H9 (cell line): ENCODE data around the gene GPR107. TPM values are rescaled to one million over a fixed set of nuclear protein-coding genes. Genes with fewer than 3 reads are reported as not detected.

ENCODE experiments used
- DNase-seq: peaks from one replicate; pipeline ENCODE4 v3.0.0-alpha.2; 2017
- H2AFZ ChIP-seq: one replicate; pipeline ENCODE4 v1.6.1; 2013; ENCODE audit warnings: mild to moderate bottlenecking, low read length, control low read depth, moderate library complexity
- H2AK5ac ChIP-seq: 2 replicates; pipeline ENCODE4 v1.6.1; 2013; ENCODE audit warnings: low read length, control low read depth, mixed read lengths; ENCODE audit not compliant: insufficient read length
- H2BK120ac ChIP-seq: one replicate; pipeline ENCODE4 v1.6.1; 2013; ENCODE audit warnings: low read depth, mild to moderate bottlenecking, low read length, control low read depth, inconsistent platforms; ENCODE audit not compliant: poor library complexity, severe bottlenecking
- H2BK12ac ChIP-seq: 2 replicates; pipeline ENCODE4 v1.6.1; 2013; ENCODE audit warnings: low read length, control low read depth, mixed read lengths, low read depth; ENCODE audit not compliant: insufficient read length
- H2BK15ac ChIP-seq: 2 replicates; pipeline ENCODE4 v1.6.1; 2013; ENCODE audit warnings: low read depth, low read length, control low read depth
- H2BK20ac ChIP-seq: one replicate; pipeline ENCODE4 v1.6.1; 2013; ENCODE audit warnings: low read depth, mild to moderate bottlenecking, low read length, control low read depth, inconsistent platforms; ENCODE audit not compliant: poor library complexity, severe bottlenecking
- H2BK5ac ChIP-seq: 2 replicates; pipeline ENCODE4 v1.6.1; 2013; ENCODE audit warnings: low read length, control low read depth, mixed read lengths; ENCODE audit not compliant: insufficient read length
- H3K14ac ChIP-seq: 2 replicates; pipeline ENCODE4 v1.6.1; 2013; ENCODE audit warnings: low read length, control low read depth; ENCODE audit not compliant: insufficient read depth
- H3K18ac ChIP-seq: 2 replicates; pipeline ENCODE4 v1.6.1; 2013; ENCODE audit warnings: low read depth, mild to moderate bottlenecking, mixed read lengths, low read length, control low read depth; ENCODE audit not compliant: insufficient read length
- H3K23ac ChIP-seq: 2 replicates; pipeline ENCODE4 v1.6.1; 2013; ENCODE audit warnings: low read length, control low read depth, mixed read lengths, low read depth; ENCODE audit not compliant: insufficient read length
- H3K23me2 ChIP-seq: 2 replicates; pipeline ENCODE4 v1.6.1; 2013; ENCODE audit warnings: low read depth, mild to moderate bottlenecking, mixed read lengths, low read length, control low read depth; ENCODE audit not compliant: insufficient read length, poor library complexity, severe bottlenecking
- H3K27ac ChIP-seq: 2 replicates; pipeline ENCODE4 v1.5.1; 2013; ENCODE audit warnings: low read length, control low read depth, mixed read lengths, low read depth; ENCODE audit not compliant: insufficient read length
- H3K27me3 ChIP-seq: 2 replicates; pipeline ENCODE4 v1.6.1; 2013; ENCODE audit warnings: low read length, control low read depth, inconsistent platforms; ENCODE audit not compliant: insufficient read depth
- H3K4ac ChIP-seq: 2 replicates; pipeline ENCODE4 v1.6.1; 2013; ENCODE audit warnings: low read depth, mild to moderate bottlenecking, control low read depth, inconsistent platforms, low read length, moderate library complexity
- H3K4me1 ChIP-seq: 2 replicates; pipeline ENCODE4 v1.6.1; 2013; ENCODE audit warnings: low read length, control low read depth, inconsistent platforms; ENCODE audit not compliant: insufficient read depth
- H3K4me2 ChIP-seq: 2 replicates; pipeline ENCODE4 v1.6.1; 2013; ENCODE audit warnings: low read length, control low read depth, mixed read lengths; ENCODE audit not compliant: insufficient read length, insufficient read depth
- H3K56ac ChIP-seq: 2 replicates; pipeline ENCODE4 v1.6.1; 2013; ENCODE audit warnings: low read depth, mild to moderate bottlenecking, mixed read lengths, low read length, control low read depth; ENCODE audit not compliant: insufficient read length
- H3K79me1 ChIP-seq: 2 replicates; pipeline ENCODE4 v1.6.1; 2013; ENCODE audit warnings: low read depth, mild to moderate bottlenecking, moderate library complexity, low read length, control low read depth, inconsistent platforms; ENCODE audit not compliant: insufficient read depth, poor library complexity, severe bottlenecking
- H3K79me2 ChIP-seq: 2 replicates; pipeline ENCODE4 v1.6.1; 2013; ENCODE audit warnings: low read length, control low read depth, inconsistent platforms; ENCODE audit not compliant: insufficient read depth
- H3K9ac ChIP-seq: 2 replicates; pipeline ENCODE4 v1.6.1; 2013; ENCODE audit warnings: low read length, control low read depth, mixed read lengths; ENCODE audit not compliant: insufficient read length; ENCODE audit errors: extremely low read depth
- H3K9me3 ChIP-seq: one replicate; pipeline ENCODE4 v1.6.1; 2013; ENCODE audit warnings: low read depth, low read length, inconsistent platforms; ENCODE audit not compliant: control insufficient read depth
- H3T11ph ChIP-seq: one replicate; pipeline ENCODE4 v1.6.1; 2013; ENCODE audit warnings: mild to moderate bottlenecking, low read length, control low read depth, inconsistent platforms
- H4K20me1 ChIP-seq: one replicate; pipeline ENCODE4 v1.6.1; 2013; ENCODE audit not compliant: control insufficient read depth, insufficient read length, insufficient read depth
- H4K5ac ChIP-seq: 2 replicates; pipeline ENCODE4 v1.6.1; 2013; ENCODE audit warnings: low read depth, mild to moderate bottlenecking, mixed read lengths, low read length, control low read depth; ENCODE audit not compliant: insufficient read length
- H4K8ac ChIP-seq: replicated peaks from 2 replicates; pipeline ENCODE4 v1.6.1; 2013; ENCODE audit warnings: low read length, control low read depth, mixed read lengths, low read depth; ENCODE audit not compliant: insufficient read length
- H4K91ac ChIP-seq: 2 replicates; pipeline ENCODE4 v1.6.1; 2013; ENCODE audit warnings: low read depth, mild to moderate bottlenecking, moderate library complexity, mixed read lengths, low read length, control low read depth; ENCODE audit not compliant: insufficient read length
- H3K27ac Mint-ChIP-seq, 3 experiments: 2 replicates in 2 of 3; 3 replicates in 1 of 3; pipeline ENCODE4 v1.8.0; 2020 to 2021; ENCODE audit warnings: mixed read lengths in 3 of 3, mild to moderate bottlenecking in 1 of 3, moderate library complexity in 1 of 3
- H3K27me3 Mint-ChIP-seq: 2 replicates; pipeline ENCODE4 v1.8.0; 2021; ENCODE audit warnings: low read depth, mild to moderate bottlenecking, moderate library complexity, mixed read lengths
- H3K36me3 Mint-ChIP-seq, 3 experiments: 2 replicates in 2 of 3; 3 replicates in 1 of 3; pipeline ENCODE4 v1.8.0; 2020 to 2021; ENCODE audit warnings: low read depth in 3 of 3, mixed read lengths in 3 of 3; ENCODE audit not compliant: insufficient read depth in 1 of 3
- H3K4me1 Mint-ChIP-seq, 2 experiments: 2 replicates each; pipeline ENCODE4 v1.8.0; 2020; ENCODE audit warnings: mixed read lengths in 2 of 2
- H3K4me3 Mint-ChIP-seq, 2 experiments: 2 replicates in 1 of 2; 3 replicates in 1 of 2; pipeline ENCODE4 v1.8.0; 2020 to 2021; ENCODE audit warnings: mild to moderate bottlenecking in 2 of 2, mixed read lengths in 2 of 2, moderate library complexity in 1 of 2
- H3K9me3 Mint-ChIP-seq, 2 experiments: 2 replicates in 1 of 2; 3 replicates in 1 of 2; pipeline ENCODE4 v1.8.0; 2020; ENCODE audit warnings: mild to moderate bottlenecking in 2 of 2, mixed read lengths in 2 of 2, moderate library complexity in 1 of 2
- WGBS: extraction: QIAGEN DNeasy Blood & Tissue Kit; methylation state at CpG from one replicate; pipeline ENCODE4 v1.1.7; 2013; ENCODE audit warnings: missing lambda C conversion rate, low lambda C conversion rate, mixed read lengths; ENCODE audit not compliant: insufficient read length; ENCODE audit errors: extremely low coverage; 5-methylcytosine and 5-hydroxymethylcytosine counted together
- total RNA-seq: library from RNA; stranded (reverse); gene quantifications from 2 replicates; pipeline ENCODE4 v1.2.1, GENCODE V29; 2021
- TF ChIP-seq, protein P1 (sequence below): fragments of 200-600 bp; sonication (generic); conservative IDR thresholded peaks from 3 replicates; pipeline ENCODE4 v1.8.0; 2021; ENCODE audit warnings: antibody characterized with exemption, mild to moderate bottlenecking

Gene GPR107
- total RNA-seq, 1 experiment from 2014 or later = 38.0 TPM

DNA sequence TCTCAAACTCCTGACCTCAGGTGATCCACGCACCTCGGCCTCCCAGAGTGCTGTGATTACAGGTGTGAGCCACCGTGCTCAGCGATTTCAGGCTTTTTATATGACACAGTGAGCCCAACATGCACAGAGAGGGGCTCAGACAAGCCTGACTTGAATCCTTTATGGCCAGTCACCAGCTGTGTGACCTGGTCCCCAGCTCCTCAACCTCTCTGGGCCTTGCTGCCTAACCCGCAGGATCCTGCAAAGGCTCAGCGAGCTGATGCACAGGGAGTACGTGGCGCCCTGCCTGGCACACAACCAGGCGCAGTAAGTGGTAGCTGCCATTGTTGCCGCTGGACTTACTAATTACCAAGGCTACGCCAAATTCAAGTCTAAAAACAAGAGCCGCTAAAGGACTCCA, 101.9 kb downstream of the GPR107 start:
- no peaks in the 10 kb centered on the region; the same call in 1 of the 2 replicates for H3K27me3 Mint-ChIP-seq
- Histone ChIP-seq H3K4me2 (no peak overlapping the region), H3K4me1 (peaks cover 2% of the 10 kb centered on the region; the same call in 1 of the 2 replicates), H4K91ac (no peak overlapping the region), H3K79me2 (no peaks in the 10 kb centered on the region), H3K18ac (no peak overlapping the region), H2BK15ac (no peak overlapping the region), H3K14ac (no peak overlapping the region), H2BK5ac (no peak overlapping the region), H3K9me3 (no peaks in the 10 kb centered on the region), H4K20me1 (no peaks in the 10 kb centered on the region), H2BK120ac (no peak overlapping the region), H3K27me3 (no peaks in the 10 kb centered on the region), H2BK20ac (no peak overlapping the region), H3K23me2 (no peaks in the 10 kb centered on the region), H3K4ac (no peak overlapping the region), H3K79me1 (no peaks in the 10 kb centered on the region), H3K27ac (no peak overlapping the region), H4K8ac (no peak overlapping the region), H4K5ac (no peak overlapping the region), H2AK5ac (no peak overlapping the region), H3K9ac (no peak overlapping the region), H3T11ph (no peak overlapping the region), H3K56ac (no peak overlapping the region), H2BK12ac (no peak overlapping the region), H3K23ac (no peak overlapping the region), H2AFZ (no peak overlapping the region)
- no peaks in the 10 kb centered on the region for H3K9me3 Mint-ChIP-seq
- H3K4me3 Mint-ChIP-seq = no peak overlapping the region
- no CpG with 5 or more reads among the region's 12 CpGs for WGBS
- no peak for DNase-seq
- H3K36me3 Mint-ChIP-seq = no peaks in the 10 kb centered on the region; a peak in 1 of 7 replicates
- H3K4me1 Mint-ChIP-seq = peaks cover 18 to 24% of the 10 kb centered on the region in 2 experiments
- TF ChIP-seq, protein P1, sequence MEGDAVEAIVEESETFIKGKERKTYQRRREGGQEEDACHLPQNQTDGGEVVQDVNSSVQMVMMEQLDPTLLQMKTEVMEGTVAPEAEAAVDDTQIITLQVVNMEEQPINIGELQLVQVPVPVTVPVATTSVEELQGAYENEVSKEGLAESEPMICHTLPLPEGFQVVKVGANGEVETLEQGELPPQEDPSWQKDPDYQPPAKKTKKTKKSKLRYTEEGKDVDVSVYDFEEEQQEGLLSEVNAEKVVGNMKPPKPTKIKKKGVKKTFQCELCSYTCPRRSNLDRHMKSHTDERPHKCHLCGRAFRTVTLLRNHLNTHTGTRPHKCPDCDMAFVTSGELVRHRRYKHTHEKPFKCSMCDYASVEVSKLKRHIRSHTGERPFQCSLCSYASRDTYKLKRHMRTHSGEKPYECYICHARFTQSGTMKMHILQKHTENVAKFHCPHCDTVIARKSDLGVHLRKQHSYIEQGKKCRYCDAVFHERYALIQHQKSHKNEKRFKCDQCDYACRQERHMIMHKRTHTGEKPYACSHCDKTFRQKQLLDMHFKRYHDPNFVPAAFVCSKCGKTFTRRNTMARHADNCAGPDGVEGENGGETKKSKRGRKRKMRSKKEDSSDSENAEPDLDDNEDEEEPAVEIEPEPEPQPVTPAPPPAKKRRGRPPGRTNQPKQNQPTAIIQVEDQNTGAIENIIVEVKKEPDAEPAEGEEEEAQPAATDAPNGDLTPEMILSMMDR = no peak
- H3K27ac Mint-ChIP-seq = no peak overlapping the region
